K562 (cell line): ENCODE measurements around the gene ZNF787. TPM values are rescaled to one million over a fixed set of nuclear protein-coding genes. Genes with fewer than 3 reads are reported as not detected.

Experiments
- ATAC-seq: fragments of 200-7000 bp; cut with Tn5 transposase; 3 replicates; pipeline ENCODE4 v1.9.1; 2020; ENCODE audit warnings: moderate library complexity
- BruUV-seq: library from RNA; stranded (reverse); fragments of 400-500 nt; replicated peaks from 2 replicates; lab custom pipeline; 2021; lab: Mats Ljungman, UMichigan
- CTCF ChIA-PET: fragments of 300-600 bp; formaldehyde crosslinking; extraction: SDS; loops from one replicate; lab custom pipeline; 2021; ENCODE audit warnings: low intra/inter-chr PET ratio; lab: Yijun Ruan, JAX
- POLR2A ChIA-PET: fragments of 300-600, 350-650 bp; sonication (Branson Sonifier 250); formaldehyde crosslinking; extraction: SDS; loops from one replicate; lab custom pipeline; 2021; ENCODE audit warnings: antibody characterized with exemption, inconsistent platforms; lab: Yijun Ruan, JAX
- DNase-seq, 4 experiments: peaks; one replicate each; pipeline versions ENCODE4 v3.0.0 to v3.0.0-alpha.2; 2011 to 2018; ENCODE audit warnings: low spot score in 3 of 4, mixed read lengths in 3 of 4; ENCODE audit errors: extremely low read depth in 1 of 4
- FAIRE-seq: peaks from 2 replicates; lab custom pipeline; 2011; peaks lifted over from hg19 to GRCh38; lab: Jason Lieb, UNC
- H2AFZ ChIP-seq: 2 replicates; pipeline ENCODE4 v1.6.0; 2011; ENCODE audit warnings: low read depth, low read length, control low read depth, inconsistent platforms
- H3K27ac ChIP-seq: fragments of 200-600 bp; 3 replicates; pipeline ENCODE4 v1.8.0; 2011; ENCODE audit warnings: low read depth, mild to moderate bottlenecking, control low read depth, inconsistent platforms, low read length, moderate library complexity, mixed read lengths; ENCODE audit errors: extremely low read depth
- H3K27me3 ChIP-seq, 2 experiments: fragments of 300-600 bp in 1 of 2; 2 replicates in 1 of 2; 3 replicates in 1 of 2; pipeline versions ENCODE4 v1.6.0 to v1.8.0; 2011; ENCODE audit warnings: inconsistent platforms in 2 of 2, low read length in 2 of 2, mild to moderate bottlenecking in 1 of 2, mixed read lengths in 1 of 2, moderate library complexity in 1 of 2; ENCODE audit not compliant: control insufficient read depth in 2 of 2, insufficient read depth in 2 of 2
- H3K36me3 ChIP-seq: fragments of 300-600 bp; 3 replicates; pipeline ENCODE4 v1.8.0; 2011; ENCODE audit warnings: mild to moderate bottlenecking, low read length, inconsistent platforms; ENCODE audit not compliant: control insufficient read depth, insufficient read depth
- H3K4me1 ChIP-seq, 2 experiments: fragments of 200-600 bp in 1 of 2; replicated peaks in 1 of 2; 2 replicates in 1 of 2; 3 replicates in 1 of 2; pipeline versions ENCODE4 v1.5.1 to v1.8.0; 2011; ENCODE audit warnings: inconsistent platforms in 2 of 2, low read length in 2 of 2, mild to moderate bottlenecking in 1 of 2, mixed read lengths in 1 of 2, moderate library complexity in 1 of 2; ENCODE audit not compliant: control insufficient read depth in 2 of 2, insufficient read depth in 2 of 2
- H3K4me2 ChIP-seq: 2 replicates; pipeline ENCODE4 v1.6.1; 2011; ENCODE audit warnings: low read length, control low read depth, inconsistent platforms, mixed read lengths; ENCODE audit not compliant: insufficient read depth
- H3K4me3 ChIP-seq: fragments of 200-600 bp; sonication (generic), shearing (Covaris generic); 2 replicates; pipeline ENCODE4 v1.5.1; 2016; ENCODE audit warnings: control low read depth, inconsistent platforms
- H3K79me2 ChIP-seq: fragments of 200-600 bp; 3 replicates; pipeline ENCODE4 v1.8.0; 2011; ENCODE audit warnings: low read length, inconsistent platforms; ENCODE audit not compliant: control insufficient read depth, insufficient read depth
- H3K9ac ChIP-seq, 2 experiments: 2 replicates each; pipeline versions ENCODE4 v1.6.0 to v1.6.1; 2011; ENCODE audit warnings: low read depth in 2 of 2, low read length in 2 of 2, control low read depth in 1 of 2, inconsistent platforms in 1 of 2, mild to moderate bottlenecking in 1 of 2, mixed read lengths in 1 of 2; ENCODE audit not compliant: insufficient read depth in 1 of 2
- H3K9me1 ChIP-seq: one replicate; pipeline ENCODE4 v1.6.0; 2011; ENCODE audit warnings: inconsistent platforms, mild to moderate bottlenecking, low read length, moderate library complexity; ENCODE audit not compliant: control insufficient read depth, insufficient read depth
- H3K9me3 ChIP-seq: replicated peaks from 2 replicates; pipeline ENCODE4 v1.5.1; 2011; ENCODE audit warnings: low read depth, low read length, inconsistent platforms; ENCODE audit not compliant: control insufficient read depth, insufficient read depth
- H4K20me1 ChIP-seq: replicated peaks from 2 replicates; pipeline ENCODE4 v1.6.1; 2011; ENCODE audit warnings: low read length, inconsistent platforms, mixed read lengths; ENCODE audit not compliant: control insufficient read depth, insufficient read depth
- GABPB2 ChIP-seq: fragments of 250-450 bp; sonication (Bioruptor Pico); conservative IDR thresholded peaks from 2 replicates; pipeline ENCODE4 v1.5.1; 2021; ENCODE audit warnings: mild to moderate bottlenecking
- MYNN ChIP-seq, 2 experiments: sonication (generic); formaldehyde crosslinking in 1 of 2; IDR thresholded peaks; 2 replicates each; pipeline versions ENCODE4 v1.5.0 to v1.6.1; 2016 to 2020; ENCODE audit warnings: antibody characterized with exemption in 1 of 2, missing genetic modification reagents in 1 of 2
- NFIC ChIP-seq: fragments of 450-650 bp; IDR thresholded peaks from 2 replicates; pipeline ENCODE4 v1.6.1; 2017; ENCODE audit warnings: mild to moderate bottlenecking, inconsistent platforms
- PCBP1 ChIP-seq: fragments of 200-400 bp; formaldehyde crosslinking; IDR thresholded peaks from 2 replicates; pipeline ENCODE4 v1.6.1; 2018; ENCODE audit warnings: mild to moderate bottlenecking, low read depth, low read length; ENCODE audit not compliant: poor library complexity, severe bottlenecking
- RBM22 ChIP-seq: fragments of 200-400 bp; formaldehyde crosslinking; IDR thresholded peaks from 2 replicates; pipeline ENCODE4 v1.6.1; 2018; ENCODE audit warnings: low read length, low read depth; ENCODE audit not compliant: poor library complexity, severe bottlenecking
- SMAD2 ChIP-seq: fragments of 150-350 bp; IDR thresholded peaks from 2 replicates; pipeline ENCODE4 v1.6.1; 2014; ENCODE audit warnings: low read depth, mild to moderate bottlenecking, low read length
- SPI1 ChIP-seq: IDR thresholded peaks from 2 replicates; pipeline ENCODE4 v1.6.1; 2011; ENCODE audit warnings: low read depth, low read length, control low read depth, borderline replicate concordance
- XRCC3 ChIP-seq: fragments of 450-650 bp; IDR thresholded peaks from 2 replicates; pipeline ENCODE4 v1.6.1; 2017; ENCODE audit warnings: mild to moderate bottlenecking, moderate library complexity
- ZBTB33 ChIP-seq: sonication (generic); formaldehyde crosslinking; IDR thresholded peaks from 2 replicates; pipeline ENCODE4 v1.8.1; 2023; ENCODE audit warnings: mild to moderate bottlenecking, missing genetic modification reagents
- WGBS: fragments of 100-300 bp; shearing (Covaris generic); methylation state at CpG from one replicate; pipeline ENCODE4 v1.1.6; 2016; ENCODE audit warnings: low coverage, mixed read lengths; ENCODE audit not compliant: insufficient coverage; ENCODE audit errors: missing lambda C conversion rate; 5-methylcytosine and 5-hydroxymethylcytosine counted together
- in situ Hi-C: fragments of 300-500 bp; cut with MboI; formaldehyde crosslinking; loops from 4 replicates; pipeline ENCODE4 v1.15.0; 2018; ENCODE audit warnings: inconsistent platforms, mixed read lengths
- intact Hi-C: fragments of 100-400 bp; cut with micrococcal nuclease; formaldehyde crosslinking; loops from 2 replicates; pipeline ENCODE4 v1.14.2; 2022
- polyA plus RNA-seq, 8 experiments: library from polyadenylated mRNA; depleted of rRNA in 4 of 8; stranded (reverse) in 5 of 8; unstranded in 3 of 8; fragments of >200 nt; fragmentation: Nextera tagmentation in 2 of 8; fragmentation: Illumina TruSeq in 1 of 8; extraction: Ambion mirVana in 2 of 8; extraction: Trizol in 1 of 8; gene quantifications; 2 replicates each; pipeline versions ENCODE4 v1.2.1 to v1.2.3, GENCODE V29; 2011 to 2014; ENCODE audit warnings: inconsistent platforms in 1 of 8, missing spikeins in 1 of 8
- total RNA-seq, 7 experiments: library from RNA; depleted of rRNA in 6 of 7; stranded (reverse); fragments of >200 nt in 6 of 7; fragmentation: Illumina TruSeq in 2 of 7; extraction: Trizol in 2 of 7; gene quantifications; 2 replicates each; pipeline versions ENCODE4 v1.2.1 to v1.2.3, GENCODE V29; 2011 to 2021; ENCODE audit warnings: low replicate concordance in 1 of 7
- TF ChIP-seq, protein P1 (sequence below): fragments of 450-650 bp; IDR thresholded peaks from 2 replicates; pipeline ENCODE4 v1.6.1; 2017; ENCODE audit warnings: antibody characterized with exemption, mild to moderate bottlenecking
- TF ChIP-seq, protein P2 (sequence below): fragments of 250-450 bp; sonication (Bioruptor Pico); IDR thresholded peaks from 2 replicates; pipeline ENCODE4 v1.4.0; 2020; ENCODE audit warnings: mild to moderate bottlenecking, moderate library complexity

ZNF787 gene
- total and polyA plus RNA-seq, 9 of the 15 experiments (the other 6 are each of a cell fraction or from before 2014, with no cell fraction given) = 0.45 to 77.6 (median 7.3) TPM

- peaks cover 11% of the 10 kb centered on the region for H4K20me1 ChIP-seq
- H3K4me2 ChIP-seq = no peak overlapping the region
- no peak for FAIRE-seq
- H3K4me1 ChIP-seq = peaks cover 0 to 16% of the 10 kb centered on the region in 2 experiments; a peak in 2 of 5 replicates
- H3K79me2 ChIP-seq = peaks cover 42% of the 10 kb centered on the region
- H3K9me1 ChIP-seq = peaks cover 3% of the 10 kb centered on the region
- H3K27ac ChIP-seq = no peak overlapping the region
- no peaks in the 10 kb centered on the region for H3K27me3 ChIP-seq
- no peak overlapping the region for H2AFZ ChIP-seq
- intact Hi-C loops (no loop called here), in situ Hi-C loops (no loop called here)
- H3K9ac ChIP-seq = no peak overlapping the region
- ATAC-seq = no peak
- no peak overlapping the region for H3K4me3 ChIP-seq
- DNase-seq = no peak
- ChIA-PET CTCF (no interaction called here), POLR2A (interaction anchor here (1.2 kb wide), 1 partner anchor 37 kb away, joined by 4 read pairs; no protein-coding TSS in a partner anchor)
- 95% methylated on average over 26 of the region's 66 CpGs for WGBS
- peaks cover 57% of the 10 kb centered on the region; the same call in 2 of the 3 replicates for H3K36me3 ChIP-seq
- peaks cover 14% of the 10 kb centered on the region for H3K9me3 ChIP-seq
- BruUV-seq = no TSS peak
- no peak for TF ChIP-seq MYNN (IDR thresholded peaks at IDR 0.05)
- TF ChIP-seq MYNN (CRISPR knock-in tag; IDR thresholded peaks at IDR 0.05) = no peak
- no peak for TF ChIP-seq NFIC
- TF ChIP-seq GABPB2 (CRISPR knock-in tag) = no peak
- TF ChIP-seq PCBP1 = no peak
- peak; percentile 58 for TF ChIP-seq RBM22
- TF ChIP-seq, protein P1, sequence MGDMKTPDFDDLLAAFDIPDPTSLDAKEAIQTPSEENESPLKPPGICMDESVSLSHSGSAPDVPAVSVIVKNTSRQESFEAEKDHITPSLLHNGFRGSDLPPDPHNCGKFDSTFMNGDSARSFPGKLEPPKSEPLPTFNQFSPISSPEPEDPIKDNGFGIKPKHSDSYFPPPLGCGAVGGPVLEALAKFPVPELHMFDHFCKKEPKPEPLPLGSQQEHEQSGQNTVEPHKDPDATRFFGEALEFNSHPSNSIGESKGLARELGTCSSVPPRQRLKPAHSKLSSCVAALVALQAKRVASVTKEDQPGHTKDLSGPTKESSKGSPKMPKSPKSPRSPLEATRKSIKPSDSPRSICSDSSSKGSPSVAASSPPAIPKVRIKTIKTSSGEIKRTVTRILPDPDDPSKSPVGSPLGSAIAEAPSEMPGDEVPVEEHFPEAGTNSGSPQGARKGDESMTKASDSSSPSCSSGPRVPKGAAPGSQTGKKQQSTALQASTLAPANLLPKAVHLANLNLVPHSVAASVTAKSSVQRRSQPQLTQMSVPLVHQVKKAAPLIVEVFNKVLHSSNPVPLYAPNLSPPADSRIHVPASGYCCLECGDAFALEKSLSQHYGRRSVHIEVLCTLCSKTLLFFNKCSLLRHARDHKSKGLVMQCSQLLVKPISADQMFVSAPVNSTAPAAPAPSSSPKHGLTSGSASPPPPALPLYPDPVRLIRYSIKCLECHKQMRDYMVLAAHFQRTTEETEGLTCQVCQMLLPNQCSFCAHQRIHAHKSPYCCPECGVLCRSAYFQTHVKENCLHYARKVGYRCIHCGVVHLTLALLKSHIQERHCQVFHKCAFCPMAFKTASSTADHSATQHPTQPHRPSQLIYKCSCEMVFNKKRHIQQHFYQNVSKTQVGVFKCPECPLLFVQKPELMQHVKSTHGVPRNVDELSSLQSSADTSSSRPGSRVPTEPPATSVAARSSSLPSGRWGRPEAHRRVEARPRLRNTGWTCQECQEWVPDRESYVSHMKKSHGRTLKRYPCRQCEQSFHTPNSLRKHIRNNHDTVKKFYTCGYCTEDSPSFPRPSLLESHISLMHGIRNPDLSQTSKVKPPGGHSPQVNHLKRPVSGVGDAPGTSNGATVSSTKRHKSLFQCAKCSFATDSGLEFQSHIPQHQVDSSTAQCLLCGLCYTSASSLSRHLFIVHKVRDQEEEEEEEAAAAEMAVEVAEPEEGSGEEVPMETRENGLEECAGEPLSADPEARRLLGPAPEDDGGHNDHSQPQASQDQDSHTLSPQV = no peak
- TF ChIP-seq XRCC3 = no peak
- no peak for TF ChIP-seq SPI1
- peak; percentile 9; the same call in 1 of the 2 replicates for TF ChIP-seq ZBTB33 (CRISPR knock-in tag)
- TF ChIP-seq, protein P2, sequence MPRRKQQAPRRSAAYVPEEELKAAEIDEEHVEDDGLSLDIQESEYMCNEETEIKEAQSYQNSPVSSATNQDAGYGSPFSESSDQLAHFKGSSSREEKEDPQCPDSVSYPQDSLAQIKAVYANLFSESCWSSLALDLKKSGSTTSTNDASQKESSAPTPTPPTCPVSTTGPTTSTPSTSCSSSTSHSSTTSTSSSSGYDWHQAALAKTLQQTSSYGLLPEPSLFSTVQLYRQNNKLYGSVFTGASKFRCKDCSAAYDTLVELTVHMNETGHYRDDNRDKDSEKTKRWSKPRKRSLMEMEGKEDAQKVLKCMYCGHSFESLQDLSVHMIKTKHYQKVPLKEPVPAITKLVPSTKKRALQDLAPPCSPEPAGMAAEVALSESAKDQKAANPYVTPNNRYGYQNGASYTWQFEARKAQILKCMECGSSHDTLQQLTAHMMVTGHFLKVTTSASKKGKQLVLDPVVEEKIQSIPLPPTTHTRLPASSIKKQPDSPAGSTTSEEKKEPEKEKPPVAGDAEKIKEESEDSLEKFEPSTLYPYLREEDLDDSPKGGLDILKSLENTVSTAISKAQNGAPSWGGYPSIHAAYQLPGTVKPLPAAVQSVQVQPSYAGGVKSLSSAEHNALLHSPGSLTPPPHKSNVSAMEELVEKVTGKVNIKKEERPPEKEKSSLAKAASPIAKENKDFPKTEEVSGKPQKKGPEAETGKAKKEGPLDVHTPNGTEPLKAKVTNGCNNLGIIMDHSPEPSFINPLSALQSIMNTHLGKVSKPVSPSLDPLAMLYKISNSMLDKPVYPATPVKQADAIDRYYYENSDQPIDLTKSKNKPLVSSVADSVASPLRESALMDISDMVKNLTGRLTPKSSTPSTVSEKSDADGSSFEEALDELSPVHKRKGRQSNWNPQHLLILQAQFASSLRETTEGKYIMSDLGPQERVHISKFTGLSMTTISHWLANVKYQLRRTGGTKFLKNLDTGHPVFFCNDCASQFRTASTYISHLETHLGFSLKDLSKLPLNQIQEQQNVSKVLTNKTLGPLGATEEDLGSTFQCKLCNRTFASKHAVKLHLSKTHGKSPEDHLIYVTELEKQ (CRISPR knock-in tag) = no peak
- no peak for TF ChIP-seq SMAD2
Observed at GRCh38 chr19:56088497-56089215, 32.4 kb downstream of the ZNF787 start.
